Measurements from ENCODE around the gene DDX25.
"Not testable (repeated sequence)": the region's sequence is repeated elsewhere in the genome, so short reads cannot be mapped to it uniquely, and the experiment has no call there.

Gene DDX25

GRCh38 chr11:125903711-125904659 is at the start of gene DDX25:
DDX25 (plus strand) TSS chr11:125904508; CDS start chr11:125904518, 10 bp downstream.
- DNase-seq = no peak

GRCh38 chr11:125857670-125858069 is 46.6 kb upstream of the DDX25 start:
- DNase-seq = not testable (repeated sequence)

- not testable (repeated sequence) for DNase-seq
Measured at GRCh38 chr11:125862786-125863185, 41.5 kb upstream of the DDX25 start.

GRCh38 chr11:125865354-125865753 is 39.0 kb upstream of the DDX25 start:
- not testable (repeated sequence) for DNase-seq

GRCh38 chr11:125869521-125869920 is 34.8 kb upstream of the DDX25 start:
- DNase-seq = no peak

- DNase-seq = no peak
Measured at GRCh38 chr11:125871391-125872137, 32.7 kb upstream of the DDX25 start.

GRCh38 chr11:125872138-125872491 is 32.2 kb upstream of the DDX25 start:
- DNase-seq = no peak

- DNase-seq = no peak
Measured at GRCh38 chr11:125873881-125874555, 30.3 kb upstream of the DDX25 start.

GRCh38 chr11:125874556-125875124 is 29.7 kb upstream of the DDX25 start:
- peak in 1 of 2 experiments; percentile 56 for DNase-seq

- no peak for DNase-seq
Measured at GRCh38 chr11:125881291-125881690, 23.0 kb upstream of the DDX25 start.

- DNase-seq = no peak
Measured at GRCh38 chr11:125883375-125883774, 20.9 kb upstream of the DDX25 start.

- DNase-seq = no peak
Measured at GRCh38 chr11:125886997-125887372, 17.3 kb upstream of the DDX25 start.

- DNase-seq = peak; percentile 70 to 88
Measured at GRCh38 chr11:125887373-125888324, 16.7 kb upstream of the DDX25 start, which contains the start of gene HYLS1. HYLS1 (plus strand) TSS chr11:125887668; CDS start chr11:125899369, 11,701 bp downstream.

GRCh38 chr11:125890447-125891100 is 13.7 kb upstream of the DDX25 start:
- no peak for DNase-seq

GRCh38 chr11:125892071-125892470 is 12.2 kb upstream of the DDX25 start:
- no peak for DNase-seq

- DNase-seq = no peak
Measured at GRCh38 chr11:125892994-125893393, 11.3 kb upstream of the DDX25 start.

GRCh38 chr11:125901872-125902271 is 2.4 kb upstream of the DDX25 start:
- DNase-seq = no peak

- no peak for DNase-seq
Measured at GRCh38 chr11:125902277-125902926, 1.9 kb upstream of the DDX25 start.

- DNase-seq = peak; percentile 77 to 81
Measured at GRCh38 chr11:125902927-125903710, 1.2 kb upstream of the DDX25 start, which contains the start of gene PUS3. PUS3 (minus strand) TSS chr11:125903206; CDS start chr11:125896284, 6,922 bp downstream.

Data from cerebellar nuclear complex (tissue), 1 donor.